Measurements from ENCODE around the gene SUFU. TPM values are rescaled to one million over a fixed set of nuclear protein-coding genes. Genes with fewer than 3 reads are reported as not detected.

SUFU gene
- total RNA-seq, 1 donor = 3.6 TPM

DNA sequence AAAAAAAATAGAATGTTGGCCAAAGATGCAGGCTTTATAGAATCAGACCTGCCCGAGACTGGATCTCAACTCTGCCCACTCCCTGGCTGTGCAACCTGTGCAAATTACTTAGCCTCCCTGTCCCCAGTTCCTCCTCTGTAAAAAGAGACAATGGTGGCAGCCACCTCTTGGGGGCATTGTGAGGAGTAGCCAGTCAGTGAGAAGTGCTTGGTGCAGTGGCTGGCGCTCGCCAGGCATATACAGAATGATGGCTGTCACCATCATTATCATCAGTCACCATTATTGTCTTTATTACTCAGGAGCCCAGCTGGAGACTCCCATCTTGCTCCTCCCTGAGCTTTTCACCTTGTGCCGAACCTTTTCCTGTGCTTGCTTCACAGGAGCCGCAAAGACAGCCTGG is 111.1 kb downstream of the SUFU start:
- DNase-seq (ENCODE audit: insufficient read length, low spot score, missing footprints) = no peak
- H3K27me3 ChIP-seq (ENCODE audit: insufficient read depth, low read length) = no peaks in the 10 kb centered on the region
- H3K36me3 ChIP-seq (ENCODE audit: insufficient read depth, low read length) = peaks cover 6% of the 10 kb centered on the region
- peaks cover 18% of the 10 kb centered on the region for H3K4me1 ChIP-seq (ENCODE audit: insufficient read depth, low read length)
- H3K79me2 ChIP-seq (ENCODE audit: insufficient read depth, low read length) = no peaks in the 10 kb centered on the region
- H4K20me1 ChIP-seq (ENCODE audit: insufficient read depth, low read length) = no peaks in the 10 kb centered on the region
- no peak overlapping the region for H2AFZ ChIP-seq (ENCODE audit: low read length)
- H3K4me3 ChIP-seq (ENCODE audit: insufficient read depth, low read length) = no peak overlapping the region
- no peak overlapping the region for H3K27ac ChIP-seq (ENCODE audit: low read depth, low read length)
- H3K4me2 ChIP-seq (ENCODE audit: insufficient read depth, low read length) = no peak overlapping the region
- TF ChIP-seq, protein P1, sequence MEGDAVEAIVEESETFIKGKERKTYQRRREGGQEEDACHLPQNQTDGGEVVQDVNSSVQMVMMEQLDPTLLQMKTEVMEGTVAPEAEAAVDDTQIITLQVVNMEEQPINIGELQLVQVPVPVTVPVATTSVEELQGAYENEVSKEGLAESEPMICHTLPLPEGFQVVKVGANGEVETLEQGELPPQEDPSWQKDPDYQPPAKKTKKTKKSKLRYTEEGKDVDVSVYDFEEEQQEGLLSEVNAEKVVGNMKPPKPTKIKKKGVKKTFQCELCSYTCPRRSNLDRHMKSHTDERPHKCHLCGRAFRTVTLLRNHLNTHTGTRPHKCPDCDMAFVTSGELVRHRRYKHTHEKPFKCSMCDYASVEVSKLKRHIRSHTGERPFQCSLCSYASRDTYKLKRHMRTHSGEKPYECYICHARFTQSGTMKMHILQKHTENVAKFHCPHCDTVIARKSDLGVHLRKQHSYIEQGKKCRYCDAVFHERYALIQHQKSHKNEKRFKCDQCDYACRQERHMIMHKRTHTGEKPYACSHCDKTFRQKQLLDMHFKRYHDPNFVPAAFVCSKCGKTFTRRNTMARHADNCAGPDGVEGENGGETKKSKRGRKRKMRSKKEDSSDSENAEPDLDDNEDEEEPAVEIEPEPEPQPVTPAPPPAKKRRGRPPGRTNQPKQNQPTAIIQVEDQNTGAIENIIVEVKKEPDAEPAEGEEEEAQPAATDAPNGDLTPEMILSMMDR (IDR thresholded peaks at IDR 0.05; ENCODE audit: extremely low read depth, low read depth, low read length) = no peak
- no peaks in the 10 kb centered on the region for H3K9me3 ChIP-seq (ENCODE audit: low read depth, low read length)

DNA sequence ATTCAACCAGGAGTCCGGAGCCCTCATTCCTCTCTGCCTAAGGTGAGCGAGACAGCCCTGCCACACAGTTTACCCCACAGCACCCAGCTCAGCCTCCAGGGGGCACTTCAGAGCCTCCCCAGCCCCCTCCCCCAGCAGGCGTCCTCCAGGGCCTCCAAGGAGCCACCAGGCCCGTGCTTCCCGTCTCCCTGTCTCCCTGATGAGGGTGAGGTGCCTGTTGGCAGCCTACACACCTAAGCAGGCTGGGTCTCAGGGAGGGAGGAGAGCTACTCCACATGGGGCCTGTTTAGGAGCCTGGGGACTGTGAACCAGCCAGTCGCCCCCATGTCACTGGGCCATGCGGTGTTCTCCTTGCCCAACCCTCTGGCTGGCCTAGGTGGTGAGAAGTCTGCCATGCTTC is 111.6 kb downstream of the SUFU start:
- Histone ChIP-seq H3K4me3 (ENCODE audit: insufficient read depth, low read length) (no peak overlapping the region), H2AFZ (ENCODE audit: low read length) (no peak overlapping the region), H3K36me3 (ENCODE audit: insufficient read depth, low read length) (peaks cover 6% of the 10 kb centered on the region), H3K4me1 (ENCODE audit: insufficient read depth, low read length) (peaks cover 23% of the 10 kb centered on the region), H4K20me1 (ENCODE audit: insufficient read depth, low read length) (no peaks in the 10 kb centered on the region), H3K27ac (ENCODE audit: low read depth, low read length) (no peak overlapping the region), H3K79me2 (ENCODE audit: insufficient read depth, low read length) (no peaks in the 10 kb centered on the region), H3K27me3 (ENCODE audit: insufficient read depth, low read length) (no peaks in the 10 kb centered on the region), H3K4me2 (ENCODE audit: insufficient read depth, low read length) (no peak overlapping the region), H3K9me3 (ENCODE audit: low read depth, low read length) (no peaks in the 10 kb centered on the region)
- DNase-seq (ENCODE audit: insufficient read length, low spot score, missing footprints) = no peak
- TF ChIP-seq, protein P1 (IDR thresholded peaks at IDR 0.05; ENCODE audit: extremely low read depth, low read depth, low read length) = peak; percentile 43

DNA sequence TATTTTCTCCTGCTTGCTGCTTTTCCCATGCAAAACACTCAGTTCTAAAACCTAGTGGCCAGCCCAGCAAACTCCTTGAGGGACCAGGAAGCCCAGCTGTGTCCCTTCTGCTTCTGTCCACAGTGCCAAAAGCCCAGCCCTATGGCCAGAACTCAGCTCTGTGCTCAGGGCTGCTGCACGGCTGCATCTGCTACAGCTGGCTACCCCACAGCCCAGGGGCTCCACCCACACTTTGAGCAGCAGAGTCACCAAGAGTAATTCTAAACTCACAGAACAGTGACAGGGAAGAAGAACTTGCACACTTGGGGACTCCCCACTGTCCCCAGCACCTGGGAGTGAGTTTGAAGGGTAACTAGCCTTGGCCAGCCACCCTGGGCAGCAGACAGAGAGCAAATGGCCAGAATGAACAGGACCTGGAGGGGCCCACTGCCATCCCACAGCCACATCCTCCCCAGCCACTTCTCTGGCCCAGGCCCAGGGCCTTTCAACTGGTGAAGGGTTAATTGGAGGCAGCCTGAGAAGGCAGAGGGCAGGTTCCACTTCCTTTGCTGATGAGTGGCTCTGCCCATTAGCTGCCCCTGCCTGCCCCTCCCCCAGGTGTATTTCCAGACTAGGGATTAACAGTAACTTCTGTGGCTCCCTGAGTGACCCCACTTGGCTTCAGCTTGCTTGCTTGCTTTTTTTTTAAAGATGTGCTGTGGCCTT is 112.4 kb downstream of the SUFU start:
- no peak overlapping the region for H3K4me2 ChIP-seq (ENCODE audit: insufficient read depth, low read length)
- no peaks in the 10 kb centered on the region for H3K27me3 ChIP-seq (ENCODE audit: insufficient read depth, low read length)
- H3K27ac ChIP-seq (ENCODE audit: low read depth, low read length) = no peak overlapping the region
- peaks cover 6% of the 10 kb centered on the region for H3K36me3 ChIP-seq (ENCODE audit: insufficient read depth, low read length)
- no peak for DNase-seq (ENCODE audit: insufficient read length, low spot score, missing footprints)
- no peaks in the 10 kb centered on the region for H3K9me3 ChIP-seq (ENCODE audit: low read depth, low read length)
- no peak overlapping the region for H3K4me3 ChIP-seq (ENCODE audit: insufficient read depth, low read length)
- no peaks in the 10 kb centered on the region for H4K20me1 ChIP-seq (ENCODE audit: insufficient read depth, low read length)
- peaks cover 29% of the 10 kb centered on the region for H3K4me1 ChIP-seq (ENCODE audit: insufficient read depth, low read length)
- TF ChIP-seq, protein P1 (IDR thresholded peaks at IDR 0.05; ENCODE audit: extremely low read depth, low read depth, low read length) = no peak
- no peaks in the 10 kb centered on the region for H3K79me2 ChIP-seq (ENCODE audit: insufficient read depth, low read length)
- no peak overlapping the region for H2AFZ ChIP-seq (ENCODE audit: low read length)

DNA sequence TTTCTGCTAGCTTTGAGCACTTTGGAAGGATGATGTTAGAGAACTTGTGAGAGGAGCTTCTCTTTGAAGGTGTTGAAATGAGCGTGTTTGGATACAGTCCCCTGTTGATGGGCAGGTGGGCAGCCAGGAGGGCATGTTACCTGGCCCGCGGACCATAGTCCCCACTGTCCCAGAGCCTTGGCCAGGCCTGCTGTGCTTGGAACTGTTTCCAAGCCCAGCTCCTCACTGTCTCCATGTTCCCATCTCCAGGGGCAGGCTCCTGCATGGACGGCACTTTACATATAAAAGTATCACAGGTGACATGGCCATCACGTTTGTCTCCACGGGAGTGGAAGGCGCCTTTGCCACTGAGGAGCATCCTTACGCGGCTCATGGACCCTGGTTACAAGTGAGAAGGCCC is 113.3 kb downstream of the SUFU start:
- Histone ChIP-seq H2AFZ (ENCODE audit: low read length) (no peak overlapping the region), H3K27me3 (ENCODE audit: insufficient read depth, low read length) (no peaks in the 10 kb centered on the region), H3K36me3 (ENCODE audit: insufficient read depth, low read length) (peaks cover 6% of the 10 kb centered on the region), H3K9me3 (ENCODE audit: low read depth, low read length) (no peaks in the 10 kb centered on the region), H3K4me3 (ENCODE audit: insufficient read depth, low read length) (no peak overlapping the region), H3K4me1 (ENCODE audit: insufficient read depth, low read length) (peaks cover 29% of the 10 kb centered on the region), H3K27ac (ENCODE audit: low read depth, low read length) (no peak overlapping the region), H3K4me2 (ENCODE audit: insufficient read depth, low read length) (no peak overlapping the region), H4K20me1 (ENCODE audit: insufficient read depth, low read length) (no peaks in the 10 kb centered on the region), H3K79me2 (ENCODE audit: insufficient read depth, low read length) (no peaks in the 10 kb centered on the region)
- DNase-seq (ENCODE audit: insufficient read length, low spot score, missing footprints) = no peak
- TF ChIP-seq, protein P1 (IDR thresholded peaks at IDR 0.05; ENCODE audit: extremely low read depth, low read depth, low read length) = no peak

All from osteoblast (primary cell).